ENCODE measurements around the gene PPFIBP2. TPM values are rescaled to one million over a fixed set of nuclear protein-coding genes. Genes with fewer than 3 reads are reported as not detected.

Gene PPFIBP2
- total RNA-seq, 1 experiment from 2014 or later: 21.5 TPM

- POLR2A ChIA-PET: no interaction called here
- no peak overlapping the region for H3K4me3 ChIP-seq (ENCODE audit: low read depth in 2 of 2, low read length in 2 of 2)
- no TSS peak for BruUV-seq (replicated peaks)
- H3K27ac ChIP-seq (ENCODE audit: low read length): no peak overlapping the region
- no peaks in the 10 kb centered on the region for H3K4me1 ChIP-seq (ENCODE audit: control insufficient read depth, insufficient read depth, low read length)
- H3K36me3 ChIP-seq (ENCODE audit: control insufficient read depth, insufficient read depth, low read length): no peaks in the 10 kb centered on the region
- intact Hi-C loops (cut with micrococcal nuclease; ENCODE audit: unreplicated experiment): no loop called here
- in situ Hi-C loops (cut with HindIII; ENCODE audit: low pct_unique_long_range_greater_than_20kb, low sequenced_read_pairs): no loop called here
- ATAC-seq (no peak), DNase-seq (ENCODE audit: low read depth, low spot score) (no peak)
- no peaks in the 10 kb centered on the region for H3K9me3 ChIP-seq (ENCODE audit: control insufficient read depth, insufficient read depth, low read depth, low read length)
- TF ChIP-seq SIN3A (IDR thresholded peaks at IDR 0.05; ENCODE audit: borderline replicate concordance, insufficient read depth, low read depth, low read length): no peak
- no peak for TF ChIP-seq CTCF (IDR thresholded peaks at IDR 0.05)
- no peak for TF ChIP-seq TCF7L2 (IDR thresholded peaks at IDR 0.05; ENCODE audit: low read depth, low read length)
- TF ChIP-seq REST (IDR thresholded peaks at IDR 0.05; ENCODE audit: insufficient read depth in 1 of 2, low read depth in 2 of 2, low read length in 1 of 2): no peak
- TF ChIP-seq POLR2AphosphoS5 (IDR thresholded peaks at IDR 0.05; ENCODE audit: low read depth, low read length): no peak
- no peaks in the 10 kb centered on the region for H3K27me3 ChIP-seq (ENCODE audit: control insufficient read depth, insufficient read depth, low read length)
- CTCF ChIA-PET: interaction anchor here (0.8 kb wide), 2 partner anchors 56 to 68 kb away, joined by 3 to 5 read pairs; no protein-coding TSS in a partner anchor
Measured at GRCh38 chr11:7638710-7639642, 125.2 kb downstream of the PPFIBP2 start.

GRCh38 chr11:7639643-7640025 lies 125.8 kb downstream of the PPFIBP2 start:
- Histone ChIP-seq H3K4me3 (ENCODE audit: low read depth in 2 of 2, low read length in 2 of 2) (no peak overlapping the region), H3K9me3 (ENCODE audit: control insufficient read depth, insufficient read depth, low read depth, low read length) (no peaks in the 10 kb centered on the region), H3K27ac (ENCODE audit: low read length) (no peak overlapping the region), H3K27me3 (ENCODE audit: control insufficient read depth, insufficient read depth, low read length) (no peaks in the 10 kb centered on the region), H3K4me1 (ENCODE audit: control insufficient read depth, insufficient read depth, low read length) (no peaks in the 10 kb centered on the region), H3K36me3 (ENCODE audit: control insufficient read depth, insufficient read depth, low read length) (no peaks in the 10 kb centered on the region)
- ChIA-PET POLR2A (no interaction called here), CTCF (interaction anchor here (0.8 kb wide), 1 partner anchor 55 kb away, joined by 5 read pairs; no protein-coding TSS in a partner anchor)
- no peak for DNase-seq (ENCODE audit: low read depth, low spot score)
- in situ Hi-C loops (cut with HindIII; ENCODE audit: low pct_unique_long_range_greater_than_20kb, low sequenced_read_pairs) (no loop called here), intact Hi-C loops (cut with micrococcal nuclease; ENCODE audit: unreplicated experiment) (no loop called here)
- BruUV-seq (replicated peaks): no TSS peak
- 0 out of 2 replicates have a peak, but pooled peaks have one; percentile 9 for ATAC-seq
- TF ChIP-seq REST (IDR thresholded peaks at IDR 0.05; ENCODE audit: insufficient read depth in 1 of 2, low read depth in 2 of 2, low read length in 1 of 2) (no peak), POLR2AphosphoS5 (IDR thresholded peaks at IDR 0.05; ENCODE audit: low read depth, low read length) (no peak), TCF7L2 (IDR thresholded peaks at IDR 0.05; ENCODE audit: low read depth, low read length) (no peak), CTCF (IDR thresholded peaks at IDR 0.05) (no peak), SIN3A (IDR thresholded peaks at IDR 0.05; ENCODE audit: borderline replicate concordance, insufficient read depth, low read depth, low read length) (no peak)
